RWPE2 (cell line): ENCODE measurements around the gene TBX1.

Source experiments
- ATAC-seq: fragments of 200-7000 bp; cut with Tn5 transposase; 3 replicates; pipeline ENCODE4 v1.9.1; 2021; ENCODE audit warnings: low read depth
- DNase-seq: peaks from one replicate; pipeline ENCODE4 v3.0.0-alpha.2; 2020; ENCODE audit warnings: low spot score
- H3K27ac ChIP-seq: fragments of 450-650 bp; 2 replicates; pipeline ENCODE4 v1.5.1; 2017; ENCODE audit warnings: mild to moderate bottlenecking; ENCODE audit not compliant: poor library complexity, severe bottlenecking
- H3K27me3 ChIP-seq: fragments of 250-450 bp; sonication (Bioruptor Pico); 2 replicates; pipeline ENCODE4 v1.5.1; 2021; ENCODE audit warnings: mild to moderate bottlenecking, moderate library complexity; ENCODE audit not compliant: insufficient read depth, poor library complexity, severe bottlenecking
- H3K36me3 ChIP-seq: fragments of 250-450 bp; sonication (Bioruptor Pico); 2 replicates; pipeline ENCODE4 v1.5.1; 2020; ENCODE audit warnings: low read depth, mild to moderate bottlenecking, moderate library complexity
- H3K4me1 ChIP-seq: fragments of 250-450 bp; sonication (Bioruptor Pico); 2 replicates; pipeline ENCODE4 v1.5.1; 2021; ENCODE audit warnings: mild to moderate bottlenecking, moderate library complexity; ENCODE audit not compliant: insufficient read depth, poor library complexity, severe bottlenecking
- H3K4me3 ChIP-seq: fragments of 250-450 bp; sonication (Bioruptor Pico); 2 replicates; pipeline ENCODE4 v1.5.1; 2021; ENCODE audit warnings: mild to moderate bottlenecking, moderate library complexity; ENCODE audit not compliant: severe bottlenecking
- H3K9me3 ChIP-seq: fragments of 250-450 bp; sonication (Bioruptor Pico); 2 replicates; pipeline ENCODE4 v1.5.1; 2021; ENCODE audit warnings: mild to moderate bottlenecking, moderate library complexity; ENCODE audit not compliant: severe bottlenecking
- TF ChIP-seq, protein P1 (sequence below): fragments of 450-650 bp; IDR thresholded peaks from one replicate; pipeline ENCODE4 v1.5.1; 2017; ENCODE audit warnings: mild to moderate bottlenecking, moderate library complexity; ENCODE audit not compliant: poor library complexity, severe bottlenecking

The TBX1 gene

DNA sequence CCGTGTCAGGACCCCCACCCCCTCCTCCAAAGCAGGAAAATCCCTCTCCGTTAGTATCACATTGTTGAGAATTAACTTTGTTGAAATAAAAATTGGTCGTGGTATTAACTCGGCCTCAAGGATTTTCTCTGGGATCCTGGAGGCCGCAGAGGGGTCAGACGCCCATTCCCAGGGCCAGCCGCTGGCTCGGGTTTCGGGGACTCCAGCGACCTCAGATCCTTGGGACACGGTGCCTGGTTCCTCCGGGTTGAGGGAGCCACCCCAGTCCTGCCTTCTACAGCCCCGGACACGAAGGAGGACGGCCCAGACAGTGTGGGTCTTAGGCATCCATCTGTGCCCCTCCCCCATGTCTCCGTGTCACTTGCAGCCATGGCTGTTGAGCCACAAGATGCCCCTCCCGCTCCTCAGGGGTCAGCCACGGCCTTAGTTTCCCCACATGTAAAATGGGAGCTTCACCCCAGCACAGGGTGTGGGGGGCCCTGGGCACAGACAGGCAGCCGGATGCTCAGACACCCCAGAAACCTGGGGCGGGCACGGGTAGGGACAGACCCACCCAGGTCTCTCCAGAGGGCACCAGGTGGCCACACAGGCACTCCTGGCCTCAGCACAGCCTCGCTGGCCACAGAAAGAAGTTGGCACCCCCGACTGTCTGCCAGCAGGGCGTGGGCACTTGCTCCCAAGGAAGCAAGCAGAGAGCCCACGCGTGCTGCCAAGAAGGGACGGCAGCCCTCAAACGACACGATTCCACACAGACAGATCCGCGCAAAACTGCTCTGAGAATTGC is 21.7 kb upstream of the TBX1 start:
- H3K4me1 ChIP-seq, result no peaks in the 10 kb centered on the region
- H3K27ac ChIP-seq, result no peak overlapping the region
- ATAC-seq (no peak), DNase-seq (no peak)
- no peaks in the 10 kb centered on the region for H3K36me3 ChIP-seq
- H3K9me3 ChIP-seq, result no peaks in the 10 kb centered on the region
- no peaks in the 10 kb centered on the region for H3K27me3 ChIP-seq
- H3K4me3 ChIP-seq, result no peak overlapping the region
- TF ChIP-seq, protein P1, sequence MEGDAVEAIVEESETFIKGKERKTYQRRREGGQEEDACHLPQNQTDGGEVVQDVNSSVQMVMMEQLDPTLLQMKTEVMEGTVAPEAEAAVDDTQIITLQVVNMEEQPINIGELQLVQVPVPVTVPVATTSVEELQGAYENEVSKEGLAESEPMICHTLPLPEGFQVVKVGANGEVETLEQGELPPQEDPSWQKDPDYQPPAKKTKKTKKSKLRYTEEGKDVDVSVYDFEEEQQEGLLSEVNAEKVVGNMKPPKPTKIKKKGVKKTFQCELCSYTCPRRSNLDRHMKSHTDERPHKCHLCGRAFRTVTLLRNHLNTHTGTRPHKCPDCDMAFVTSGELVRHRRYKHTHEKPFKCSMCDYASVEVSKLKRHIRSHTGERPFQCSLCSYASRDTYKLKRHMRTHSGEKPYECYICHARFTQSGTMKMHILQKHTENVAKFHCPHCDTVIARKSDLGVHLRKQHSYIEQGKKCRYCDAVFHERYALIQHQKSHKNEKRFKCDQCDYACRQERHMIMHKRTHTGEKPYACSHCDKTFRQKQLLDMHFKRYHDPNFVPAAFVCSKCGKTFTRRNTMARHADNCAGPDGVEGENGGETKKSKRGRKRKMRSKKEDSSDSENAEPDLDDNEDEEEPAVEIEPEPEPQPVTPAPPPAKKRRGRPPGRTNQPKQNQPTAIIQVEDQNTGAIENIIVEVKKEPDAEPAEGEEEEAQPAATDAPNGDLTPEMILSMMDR, result no peak

DNA sequence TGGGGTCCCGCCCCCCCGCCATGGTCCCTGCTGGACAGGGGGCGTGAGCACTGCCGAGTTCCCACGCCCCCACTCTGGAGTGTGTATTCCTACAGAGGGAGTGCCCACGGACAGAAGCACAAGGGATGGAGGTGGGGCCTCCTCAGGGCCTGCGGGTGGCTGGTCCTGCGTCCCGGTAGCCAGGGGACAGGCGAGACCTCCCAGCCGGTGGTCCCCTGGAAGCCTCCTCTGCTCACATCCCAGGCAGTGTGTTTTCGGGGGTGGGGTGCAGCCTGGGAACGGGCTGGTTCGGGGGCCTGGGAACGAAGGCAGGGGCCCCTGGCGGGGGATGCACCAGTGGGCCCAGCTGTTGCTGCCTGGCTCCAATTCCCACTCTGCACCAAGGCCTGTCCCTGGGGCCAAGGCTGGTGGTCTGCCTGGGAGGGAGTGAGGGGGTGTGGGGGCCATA is 21.1 kb upstream of the TBX1 start:
- ATAC-seq, result no peak
- TF ChIP-seq, protein P1, result no peak
- no peak for DNase-seq
- no peak overlapping the region for H3K4me3 ChIP-seq
- no peaks in the 10 kb centered on the region for H3K27me3 ChIP-seq
- H3K9me3 ChIP-seq, result no peaks in the 10 kb centered on the region
- H3K36me3 ChIP-seq, result no peaks in the 10 kb centered on the region
- H3K27ac ChIP-seq, result no peak overlapping the region
- no peaks in the 10 kb centered on the region for H3K4me1 ChIP-seq

DNA sequence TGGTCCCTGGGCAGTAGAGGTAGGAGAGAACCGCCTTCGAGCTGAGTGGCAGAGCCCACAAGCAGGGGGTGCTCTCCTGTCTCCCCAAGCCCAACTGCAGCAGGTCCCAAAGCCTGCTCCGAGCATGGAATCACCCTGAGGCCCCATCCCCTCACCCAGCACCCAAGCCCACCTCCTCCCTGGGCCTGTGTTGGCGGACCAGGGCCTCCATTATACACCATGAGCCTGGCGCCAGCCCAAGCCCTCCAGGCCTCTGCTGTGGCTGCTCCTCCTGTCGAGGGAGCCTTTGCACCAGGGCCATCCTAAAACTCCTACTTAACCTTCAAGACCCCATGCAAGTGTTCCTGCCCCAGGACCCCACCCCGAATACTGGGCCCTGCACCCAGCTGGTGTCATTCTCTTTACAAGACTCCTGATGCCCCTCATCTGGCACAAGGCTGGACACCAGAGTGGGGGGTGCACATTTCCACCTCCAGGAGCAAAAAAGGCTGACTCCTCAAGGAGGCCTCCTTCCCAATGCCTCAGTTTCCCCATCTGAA is 20.6 kb upstream of the TBX1 start:
- no peaks in the 10 kb centered on the region for H3K36me3 ChIP-seq
- no peak for DNase-seq

GRCh38 chr22:19740586-19740985 is 20.0 kb upstream of the TBX1 start:
- Histone ChIP-seq H3K27ac (no peak overlapping the region), H3K4me3 (no peak overlapping the region), H3K36me3 (no peaks in the 10 kb centered on the region), H3K27me3 (no peaks in the 10 kb centered on the region), H3K9me3 (no peaks in the 10 kb centered on the region), H3K4me1 (no peaks in the 10 kb centered on the region)
- TF ChIP-seq, protein P1, result no peak
- ATAC-seq (no peak), DNase-seq (no peak)

More for the DNA sequence above, 20.6 kb upstream of the TBX1 start:
- Histone ChIP-seq H3K9me3 (no peaks in the 10 kb centered on the region), H3K4me3 (no peak overlapping the region), H3K4me1 (no peaks in the 10 kb centered on the region), H3K27ac (no peak overlapping the region), H3K27me3 (no peaks in the 10 kb centered on the region)
- TF ChIP-seq, protein P1, result no peak
- no peak for ATAC-seq

GRCh38 chr22:19741053-19741452 is 19.5 kb upstream of the TBX1 start:
- no peak for DNase-seq
- TF ChIP-seq, protein P1, result no peak
- no peaks in the 10 kb centered on the region for H3K27me3 ChIP-seq
- no peaks in the 10 kb centered on the region for H3K36me3 ChIP-seq
- no peak overlapping the region for H3K4me3 ChIP-seq
- no peaks in the 10 kb centered on the region for H3K4me1 ChIP-seq
- no peaks in the 10 kb centered on the region for H3K9me3 ChIP-seq
- no peak for ATAC-seq
- H3K27ac ChIP-seq, result no peak overlapping the region
